Kidney epithelial cell (primary cell): ENCODE data around the gene TUBGCP5. TPM values are rescaled to one million over a fixed set of nuclear protein-coding genes. Genes with fewer than 3 reads are reported as not detected.
"Not testable (repeated sequence)": the region's sequence is repeated elsewhere in the genome, so short reads cannot be mapped to it uniquely, and the experiment has no call there.

Source experiments
- DNase-seq: peaks from one replicate; pipeline ENCODE4 v3.0.0-alpha.2; 2010; ENCODE audit warnings: low read depth
- H3K27me3 ChIP-seq: 2 replicates; pipeline ENCODE4 v1.6.0; 2011; ENCODE audit warnings: low read length; ENCODE audit not compliant: control insufficient read depth, insufficient read depth
- H3K36me3 ChIP-seq: 2 replicates; pipeline ENCODE4 v1.5.1; 2011; ENCODE audit warnings: low read length; ENCODE audit not compliant: control insufficient read depth, insufficient read depth
- H3K4me3 ChIP-seq: 2 replicates; pipeline ENCODE4 v1.5.1; 2011; ENCODE audit warnings: low read depth, mild to moderate bottlenecking, control low read depth, low read length
- total RNA-seq: library from RNA; depleted of rRNA; stranded (reverse); fragments of >200 nt; gene quantifications from 2 replicates; pipeline ENCODE4 v1.2.3, GENCODE V29; 2015
- TF ChIP-seq, protein P1 (sequence below): IDR thresholded peaks from 2 replicates; pipeline ENCODE4 v1.5.1; 2011; ENCODE audit warnings: mild to moderate bottlenecking, moderate library complexity, low read length, control low read depth, inconsistent platforms; ENCODE audit not compliant: insufficient read depth, poor library complexity, severe bottlenecking

The TUBGCP5 gene
- 12.1 and 16.2 TPM in 2 replicates for total RNA-seq

DNA sequence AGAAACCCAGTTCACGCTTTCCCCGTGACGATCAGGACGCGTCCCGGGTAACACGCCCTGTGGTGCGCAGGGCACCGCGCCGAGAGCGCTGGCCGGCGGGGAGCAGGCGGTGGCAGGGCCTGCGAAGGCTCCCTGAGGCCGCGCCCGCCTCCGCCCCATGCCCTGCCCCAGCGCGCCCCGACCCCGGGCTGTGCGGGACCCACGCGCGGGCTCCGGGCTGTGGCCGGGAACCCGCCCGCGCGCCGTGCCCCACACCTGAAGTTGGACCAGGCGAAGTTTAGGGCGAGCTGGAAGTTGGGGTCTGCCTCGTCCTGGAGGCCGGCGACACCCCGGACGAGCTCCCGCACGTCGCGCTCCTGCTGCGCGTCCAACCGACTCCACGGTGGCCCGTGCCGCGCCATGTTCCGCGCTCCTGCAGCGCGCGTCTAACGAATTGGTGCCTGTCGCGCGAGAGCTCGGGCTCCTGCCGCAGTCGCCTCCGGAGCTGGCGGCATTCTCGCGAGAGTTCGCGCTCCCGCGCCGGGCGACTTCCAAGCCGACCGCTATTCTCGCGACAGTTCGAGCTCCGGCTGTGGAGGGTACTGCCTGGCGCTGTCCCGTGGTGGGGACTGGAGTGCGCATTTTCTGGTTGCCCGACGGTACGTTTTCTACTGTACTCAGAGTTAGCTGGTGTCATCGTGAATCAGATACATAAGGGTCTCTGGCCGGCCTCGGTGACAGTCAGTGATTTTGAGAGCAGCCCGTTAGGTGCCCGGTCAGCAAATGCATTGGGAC, at the start of gene TUBGCP5:
TUBGCP5 (minus strand) TSS at position 427 of the 774 bp plus-strand sequence; CDS start at position 401, 26 bp downstream.
- Histone ChIP-seq H3K36me3 (peaks cover 3% of the 10 kb centered on the region), H3K27me3 (no peaks in the 10 kb centered on the region), H3K4me3 (peak within 1 kb of the TSS; percentile 93)
- TF ChIP-seq, protein P1, sequence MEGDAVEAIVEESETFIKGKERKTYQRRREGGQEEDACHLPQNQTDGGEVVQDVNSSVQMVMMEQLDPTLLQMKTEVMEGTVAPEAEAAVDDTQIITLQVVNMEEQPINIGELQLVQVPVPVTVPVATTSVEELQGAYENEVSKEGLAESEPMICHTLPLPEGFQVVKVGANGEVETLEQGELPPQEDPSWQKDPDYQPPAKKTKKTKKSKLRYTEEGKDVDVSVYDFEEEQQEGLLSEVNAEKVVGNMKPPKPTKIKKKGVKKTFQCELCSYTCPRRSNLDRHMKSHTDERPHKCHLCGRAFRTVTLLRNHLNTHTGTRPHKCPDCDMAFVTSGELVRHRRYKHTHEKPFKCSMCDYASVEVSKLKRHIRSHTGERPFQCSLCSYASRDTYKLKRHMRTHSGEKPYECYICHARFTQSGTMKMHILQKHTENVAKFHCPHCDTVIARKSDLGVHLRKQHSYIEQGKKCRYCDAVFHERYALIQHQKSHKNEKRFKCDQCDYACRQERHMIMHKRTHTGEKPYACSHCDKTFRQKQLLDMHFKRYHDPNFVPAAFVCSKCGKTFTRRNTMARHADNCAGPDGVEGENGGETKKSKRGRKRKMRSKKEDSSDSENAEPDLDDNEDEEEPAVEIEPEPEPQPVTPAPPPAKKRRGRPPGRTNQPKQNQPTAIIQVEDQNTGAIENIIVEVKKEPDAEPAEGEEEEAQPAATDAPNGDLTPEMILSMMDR: peak; percentile 33
- peak; percentile 94 for DNase-seq

DNA sequence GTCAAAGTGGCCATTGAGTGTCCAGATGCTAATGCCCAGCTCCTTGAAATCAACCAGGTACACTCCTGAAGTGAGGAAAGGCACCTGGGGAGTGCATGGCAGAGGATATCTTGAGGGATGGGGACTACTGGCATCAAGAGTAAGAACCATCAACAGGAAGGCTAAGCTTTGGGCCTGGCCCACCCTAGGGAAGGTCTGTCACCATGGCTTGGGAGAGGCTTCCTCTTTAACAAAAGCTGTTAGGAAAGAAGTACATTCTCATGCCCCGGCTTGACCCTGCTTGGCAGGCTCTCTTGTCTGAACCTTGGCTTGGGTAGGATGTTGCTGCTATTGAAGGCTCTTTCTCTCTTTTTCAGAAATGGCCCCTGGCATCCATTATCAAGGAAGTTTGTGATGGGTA, 43.7 kb upstream of the TUBGCP5 start:
- TF ChIP-seq, protein P1: no peak
- DNase-seq: no peak
- no peaks in the 10 kb centered on the region for H3K27me3 ChIP-seq
- H3K4me3 ChIP-seq: no peak overlapping the region
- no peaks in the 10 kb centered on the region for H3K36me3 ChIP-seq

DNA sequence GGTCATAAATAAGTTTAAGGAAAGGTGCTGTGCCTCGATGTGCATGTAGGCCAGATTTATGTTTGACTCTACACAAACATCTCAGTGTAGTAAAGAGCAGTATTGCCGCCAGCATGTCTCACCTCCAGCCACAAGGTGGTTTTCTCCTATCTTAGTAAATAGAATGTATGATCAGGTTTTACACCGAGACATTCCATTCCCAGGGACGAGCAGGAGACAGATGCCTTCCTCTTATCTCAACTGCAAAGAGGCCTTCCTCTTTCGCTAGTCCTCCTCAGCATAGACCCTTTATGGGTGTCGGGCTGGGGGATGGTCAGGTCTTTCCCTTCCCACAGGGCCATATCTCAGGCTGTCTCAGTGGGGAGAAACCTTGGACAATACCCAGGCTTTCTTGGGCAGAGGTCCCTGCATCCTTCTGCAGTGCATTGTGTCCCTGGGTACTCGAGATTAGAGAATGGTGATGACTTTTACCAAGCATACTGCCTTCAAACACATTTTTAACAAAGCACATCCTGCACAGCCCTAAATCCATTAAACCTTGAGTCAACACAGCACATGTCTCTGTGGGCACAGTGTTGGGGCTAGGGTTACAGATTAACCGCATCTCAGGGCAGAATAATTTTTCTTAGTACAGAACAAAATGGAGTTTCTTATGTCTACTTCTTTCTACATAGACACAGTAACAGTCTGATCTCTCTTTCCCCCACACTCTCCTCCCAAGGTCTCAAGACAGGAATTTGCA, 42.8 kb upstream of the TUBGCP5 start:
- not testable (repeated sequence) for H3K36me3 ChIP-seq, DNase-seq, H3K27me3 ChIP-seq, H3K4me3 ChIP-seq

DNA sequence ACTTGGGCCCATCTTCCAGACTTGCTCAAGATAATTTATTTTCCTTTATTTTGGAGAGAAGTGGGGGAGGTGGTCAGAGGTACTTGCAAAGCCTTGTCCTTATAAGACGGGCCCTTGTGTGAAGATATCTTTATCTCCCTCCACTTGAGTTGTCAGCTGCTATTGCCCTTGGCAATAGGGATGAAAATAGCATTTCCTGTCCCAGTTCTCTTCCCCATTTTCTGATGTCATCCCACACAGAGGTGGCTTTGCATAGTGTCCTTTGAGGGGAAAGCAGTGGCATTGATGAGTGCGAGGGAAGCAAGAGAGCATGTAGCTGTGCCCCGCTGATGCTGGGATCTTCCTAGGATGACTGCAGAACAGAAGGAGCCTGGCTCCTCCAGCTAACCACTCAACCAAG, 41.9 kb upstream of the TUBGCP5 start:
- Histone ChIP-seq H3K4me3 (no peak overlapping the region), H3K36me3 (no peaks in the 10 kb centered on the region), H3K27me3 (no peaks in the 10 kb centered on the region)
- DNase-seq: no peak
- TF ChIP-seq, protein P1: no peak

DNA sequence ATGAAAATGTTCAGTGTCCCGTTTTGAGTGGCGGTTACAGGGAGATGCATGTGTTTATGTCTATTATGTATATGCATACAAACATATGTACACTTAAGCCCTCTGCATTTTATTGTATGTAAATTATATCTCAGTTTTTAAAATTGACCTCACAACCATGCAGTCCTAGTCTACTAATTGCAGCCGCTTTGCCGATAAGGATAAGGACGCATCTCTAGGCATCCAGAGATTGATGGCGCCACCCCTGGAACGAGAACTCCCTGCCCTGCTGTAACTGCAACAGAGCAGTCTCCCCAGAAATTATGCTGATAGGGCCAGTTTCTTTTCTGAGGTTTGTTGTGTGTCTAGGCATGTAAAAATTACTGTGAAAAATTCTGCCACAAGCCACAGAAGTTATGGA, 40.4 kb upstream of the TUBGCP5 start:
- DNase-seq: no peak
- no peaks in the 10 kb centered on the region for H3K27me3 ChIP-seq

DNA sequence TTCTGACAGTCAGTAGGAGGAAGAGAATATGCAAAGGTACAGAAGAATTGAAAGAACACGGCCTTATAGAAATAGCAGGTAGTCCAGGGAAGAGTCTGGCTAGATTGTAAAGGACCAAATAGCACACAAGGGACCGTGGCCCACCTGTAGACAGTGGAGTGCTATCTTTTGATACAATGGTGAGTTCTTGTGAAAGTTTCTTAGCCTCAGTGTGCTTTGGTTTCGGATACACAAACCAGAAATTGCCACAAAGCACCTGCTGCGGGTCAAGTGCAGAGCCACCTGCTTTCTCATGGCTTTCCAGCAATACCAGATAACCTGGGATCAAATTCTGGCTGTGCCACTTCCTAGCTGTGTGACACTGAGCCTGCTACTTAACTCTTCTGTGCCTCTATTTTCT, 36.6 kb upstream of the TUBGCP5 start:
- TF ChIP-seq, protein P1: no peak
- H3K36me3 ChIP-seq: no peaks in the 10 kb centered on the region
- DNase-seq: no peak
- H3K4me3 ChIP-seq: no peak overlapping the region
- H3K27me3 ChIP-seq: no peaks in the 10 kb centered on the region

More for the DNA sequence above, 40.4 kb upstream of the TUBGCP5 start:
- Histone ChIP-seq H3K4me3 (no peak overlapping the region), H3K36me3 (no peaks in the 10 kb centered on the region)
- TF ChIP-seq, protein P1: no peak
